Nasal cavity respiratory epithelium epithelial cell of viscerocranial mucosa (primary cell): ENCODE results near the gene CDC42EP4. TPM values are rescaled to one million over a fixed set of nuclear protein-coding genes. Genes with fewer than 3 reads are reported as not detected.

Source experiments
- total RNA-seq: library from RNA; depleted of rRNA; stranded (reverse); fragments of >200 nt; gene quantifications from 2 replicates; pipeline ENCODE4 v1.2.3, GENCODE V29; 2014

CDC42EP4 gene
- 35.9 and 108 TPM in 2 replicates for total RNA-seq

GRCh38 chr17:73311781-73312641 is at the start of gene CDC42EP4:
CDC42EP4 (minus strand) TSS chr17:73312001; CDS start chr17:73286500, 25,501 bp downstream.

GRCh38 chr17:73261617-73261951 is 50.2 kb downstream of the CDC42EP4 start, which contains the start of gene CPSF4L:
CPSF4L (minus strand) TSS chr17:73261880; CDS start chr17:73261818, 62 bp downstream.

Other genes starting within 250 kb of the CDC42EP4 start
- 22.2 and 38.9 TPM in 2 replicates for gene SLC39A11, start 219.3 kb downstream of the CDC42EP4 start, total RNA-seq
- not detected in 2 replicates for gene SSTR2, start 147.0 kb downstream of the CDC42EP4 start, total RNA-seq
- gene COG1, start 118.9 kb downstream of the CDC42EP4 start, total RNA-seq = 13.0 and 19.5 TPM in 2 replicates
- 0.34 TPM in 1 of 2 replicates, not detected in the other for gene CPSF4L, start 50.1 kb downstream of the CDC42EP4 start, total RNA-seq